Small intestine (tissue), 7 donors: ENCODE measurements around the gene XPR1. TPM values are rescaled to one million over a fixed set of nuclear protein-coding genes. Genes with fewer than 3 reads are reported as not detected.

Experiments used
- DNase-seq, 2 donors: peaks; one replicate each; pipeline versions ENCODE4 v3.0.0 to v3.0.0-alpha.2; 2013
- FAIRE-seq: peaks from 2 replicates; lab custom pipeline; 2012; peaks lifted over from hg19 to GRCh38; lab: Jason Lieb, UNC
- H3K27ac ChIP-seq, 3 donors: one replicate each; pipeline ENCODE4 v1.5.1; 2013; ENCODE audit warnings: low read length in 2 of 3, mild to moderate bottlenecking in 2 of 3, control low read depth in 1 of 3, inconsistent platforms in 1 of 3, low read depth in 1 of 3, moderate library complexity in 1 of 3
- H3K27me3 ChIP-seq, 3 donors: one replicate each; pipeline ENCODE4 v1.6.1; 2013; ENCODE audit warnings: low read length in 3 of 3, inconsistent platforms in 1 of 3; ENCODE audit not compliant: control insufficient read depth in 3 of 3, insufficient read depth in 3 of 3
- H3K36me3 ChIP-seq, 3 donors: one replicate each; pipeline ENCODE4 v1.6.1; 2013; ENCODE audit warnings: low read length in 3 of 3, inconsistent platforms in 1 of 3, low read depth in 1 of 3, mild to moderate bottlenecking in 1 of 3, moderate library complexity in 1 of 3; ENCODE audit not compliant: control insufficient read depth in 3 of 3, insufficient read depth in 2 of 3
- H3K4me1 ChIP-seq, 3 donors: one replicate each; pipeline ENCODE4 v1.6.1; 2013; ENCODE audit warnings: low read length in 2 of 3, inconsistent platforms in 1 of 3, low read depth in 1 of 3, mild to moderate bottlenecking in 1 of 3, moderate library complexity in 1 of 3; ENCODE audit not compliant: control insufficient read depth in 3 of 3, insufficient read depth in 2 of 3
- H3K4me3 ChIP-seq, 3 donors: one replicate each; pipeline ENCODE4 v1.5.1; 2013; ENCODE audit warnings: low read length in 3 of 3, control low read depth in 1 of 3, inconsistent platforms in 1 of 3, low read depth in 1 of 3, mild to moderate bottlenecking in 1 of 3, moderate library complexity in 1 of 3
- H3K9me3 ChIP-seq, 2 donors: one replicate each; pipeline ENCODE4 v1.6.1; 2013; ENCODE audit warnings: low read depth in 1 of 2, low read length in 1 of 2; ENCODE audit not compliant: control insufficient read depth in 2 of 2, insufficient read depth in 1 of 2
- WGBS, 3 donors: extraction: QIAGEN DNeasy Blood & Tissue Kit; methylation state at CpG; one replicate each; pipeline ENCODE4 v1.1.7; 2013; 5-methylcytosine and 5-hydroxymethylcytosine counted together
- polyA plus RNA-seq, 4 donors: library from polyadenylated mRNA; stranded (reverse) in 3 of 4; unstranded in 1 of 4; fragments of 200-250 nt in 3 of 4; fragments of 120-200 nt in 1 of 4; gene quantifications; one replicate each; pipeline versions ENCODE4 v1.2.1 to v1.2.3, GENCODE V29; 2013
- donor health status: healthy with polysubstance abuse.
- donor health status: control.
- donor health status: control.
- donor health status: Bipolar disorder and iron deficiency.
- donor health status: healthy.

The XPR1 gene
- polyA plus RNA-seq, 4 donors, result 5.1 to 27.3 (median 8.5) TPM

DNA sequence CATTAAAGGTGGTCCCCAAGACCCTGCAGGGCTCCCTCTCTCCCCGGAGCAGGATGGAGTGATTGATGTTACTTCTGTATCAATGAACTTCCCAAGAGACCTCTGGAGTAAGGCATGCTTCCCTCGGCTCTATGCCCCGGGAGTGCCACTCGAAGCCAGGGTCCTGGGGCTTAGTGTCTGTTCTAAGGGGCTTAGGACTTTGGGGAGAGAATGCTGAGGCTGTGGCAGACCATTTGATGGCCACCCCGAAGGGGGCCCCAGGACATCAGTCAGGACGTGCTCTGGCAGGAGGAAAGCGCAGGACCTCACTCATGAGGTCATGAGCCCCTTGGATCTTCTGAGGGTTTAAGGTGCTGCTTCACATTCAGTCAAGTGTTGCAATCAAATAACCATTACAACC is 288.4 kb downstream of the XPR1 start:
- H3K27ac ChIP-seq, result no peak overlapping the region
- WGBS, 3 donors, result 84 to 91% (median 85%) methylated on average over 7 of the region's 7 CpGs
- peaks cover 0 to 10% (median 0%) of the 10 kb centered on the region in 3 donors for H3K36me3 ChIP-seq
- H3K4me3 ChIP-seq, result no peak overlapping the region
- H3K4me1 ChIP-seq, result peaks cover 0 to 7% (median 0%) of the 10 kb centered on the region in 3 donors
- H3K27me3 ChIP-seq, result peaks cover 0 to 6% (median 0%) of the 10 kb centered on the region in 3 donors
- H3K9me3 ChIP-seq, result no peaks in the 10 kb centered on the region
- DNase-seq, result no peak
- no peak for FAIRE-seq

DNA sequence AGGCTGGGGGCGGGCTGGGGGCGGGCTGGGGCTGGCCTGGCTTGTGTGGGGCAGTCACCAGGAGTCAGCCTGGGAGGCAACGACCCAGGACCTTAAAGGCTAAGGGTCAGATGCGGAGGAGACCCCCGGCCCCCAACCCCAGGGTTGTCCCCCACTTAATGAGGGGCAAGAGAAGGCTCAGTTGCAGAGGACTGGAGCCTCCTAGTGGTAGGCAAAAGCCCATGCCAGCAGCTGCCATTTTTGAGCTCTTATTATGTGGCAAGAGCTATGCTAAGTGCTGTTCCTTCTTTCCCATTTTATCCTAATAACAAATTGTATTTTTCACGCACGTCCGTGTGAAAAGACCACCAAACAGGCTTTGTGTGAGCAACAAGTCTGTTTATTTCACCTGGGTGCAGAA is 288.9 kb downstream of the XPR1 start:
- peaks cover 0 to 10% (median 0%) of the 10 kb centered on the region in 3 donors for H3K36me3 ChIP-seq
- no peak for FAIRE-seq

DNA sequence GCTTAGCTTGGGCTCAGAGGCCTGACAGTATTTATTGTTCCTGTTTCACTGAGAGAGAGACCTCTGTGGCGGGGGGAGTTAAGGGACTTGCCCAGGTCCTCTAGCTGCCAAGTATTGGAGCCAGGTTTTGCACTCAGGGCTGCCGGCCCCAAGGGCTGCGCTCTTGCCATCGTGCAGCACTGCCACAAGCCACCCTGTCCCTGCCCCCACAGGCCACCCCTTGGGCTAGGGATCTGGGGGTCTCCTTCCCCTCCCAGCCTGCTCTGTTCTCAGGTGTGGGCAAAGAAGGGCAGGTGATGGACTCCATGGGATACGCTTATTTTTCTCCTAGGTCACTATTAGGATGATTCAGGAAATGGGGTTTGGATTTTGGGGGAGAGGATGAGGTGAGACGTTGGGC is 289.6 kb downstream of the XPR1 start:
- FAIRE-seq, result no peak
- Histone ChIP-seq H3K4me3 (no peak overlapping the region), H3K4me1 (peaks cover 0 to 18% (median 4%) of the 10 kb centered on the region in 3 donors), H3K27me3 (peaks cover 0 to 5% (median 0%) of the 10 kb centered on the region in 3 donors), H3K9me3 (no peaks in the 10 kb centered on the region), H3K36me3 (peaks cover 0 to 5% (median 0%) of the 10 kb centered on the region in 3 donors), H3K27ac (no peak overlapping the region)
- WGBS, 3 donors, result 90 to 92% (median 91%) methylated on average over 6 of the region's 6 CpGs
- no peak for DNase-seq

More for the DNA sequence above, 288.9 kb downstream of the XPR1 start:
- Histone ChIP-seq H3K4me3 (no peak overlapping the region), H3K9me3 (no peaks in the 10 kb centered on the region), H3K4me1 (peaks cover 0 to 12% (median under 1%) of the 10 kb centered on the region in 3 donors), H3K27me3 (peaks cover 0 to 6% (median 0%) of the 10 kb centered on the region in 3 donors), H3K27ac (no peak overlapping the region)
- 84 to 91% (median 90%) methylated on average over 7 to 8 of the region's 8 CpGs for WGBS, 3 donors
- no peak for DNase-seq

DNA sequence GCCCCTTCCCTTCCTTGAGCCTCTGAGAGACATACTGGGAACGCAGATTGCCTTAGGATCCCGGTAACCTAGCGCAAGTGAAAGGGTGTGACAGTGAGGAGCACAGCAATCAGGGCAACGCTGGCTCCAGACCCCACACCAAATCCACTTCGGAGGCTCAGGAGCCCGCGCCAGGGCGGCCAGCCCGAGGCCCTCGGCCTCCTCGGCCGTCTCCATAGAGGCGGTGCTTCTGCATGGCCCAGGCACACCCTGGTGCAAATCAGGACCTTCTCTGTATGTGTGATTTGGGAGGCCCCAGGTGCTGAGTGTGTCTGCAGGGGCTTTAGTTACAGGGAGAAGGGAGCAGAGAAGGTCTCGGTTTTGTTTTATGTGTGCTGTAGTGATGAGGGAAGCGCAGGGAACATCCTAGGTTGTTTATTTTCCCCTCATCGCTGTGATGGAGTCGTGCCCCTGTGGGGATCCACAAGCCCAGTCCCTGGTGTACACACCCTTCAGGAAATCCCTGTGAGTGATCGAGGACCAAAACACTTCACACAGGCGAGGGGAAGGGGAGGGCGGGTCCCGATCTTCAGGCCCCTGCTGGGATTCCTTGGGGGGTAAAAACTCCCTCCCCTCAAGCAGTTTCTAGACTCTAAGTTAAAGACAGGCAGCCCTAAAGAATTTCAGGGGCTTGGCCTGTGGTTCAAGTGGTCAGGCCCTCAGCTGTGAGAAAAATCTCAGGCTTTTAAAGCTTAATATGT is 290.2 kb downstream of the XPR1 start:
- H3K27ac ChIP-seq, result no peak overlapping the region
- H3K9me3 ChIP-seq, result no peaks in the 10 kb centered on the region
- whole genome bisulfite sequencing, 3 donors, result 79 to 90% (median 82%) methylated on average over 21 of the region's 21 CpGs
- peaks cover 0 to 25% (median 4%) of the 10 kb centered on the region in 3 donors for H3K4me1 ChIP-seq
- peaks cover 0 to 2% (median 0%) of the 10 kb centered on the region in 3 donors for H3K36me3 ChIP-seq
- peaks cover 0 to 3% (median 0%) of the 10 kb centered on the region in 3 donors for H3K27me3 ChIP-seq
- no peak for DNase-seq
- H3K4me3 ChIP-seq, result no peak overlapping the region
- FAIRE-seq, result no peak

DNA sequence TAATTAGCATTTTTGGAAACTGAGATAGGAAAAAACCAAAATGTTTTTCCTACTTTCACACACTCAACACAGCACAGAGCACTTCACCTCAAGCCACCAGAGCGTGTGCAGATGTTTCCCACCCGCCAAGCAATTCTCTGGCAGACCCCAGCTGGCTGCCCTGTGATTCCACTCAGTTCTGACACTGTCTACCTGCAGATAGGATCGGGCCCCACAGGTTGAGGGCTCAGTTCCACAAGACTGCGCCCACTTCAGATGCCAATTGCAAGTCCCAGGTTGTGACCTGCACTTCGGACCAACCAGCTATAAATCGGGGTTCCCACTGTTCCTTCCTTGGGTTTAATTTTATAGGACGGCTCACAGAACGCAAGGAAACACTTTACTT is 290.8 kb downstream of the XPR1 start:
- no peak overlapping the region for H3K4me3 ChIP-seq
- H3K4me1 ChIP-seq, result peaks cover 0 to 28% (median 4%) of the 10 kb centered on the region in 3 donors
- H3K9me3 ChIP-seq, result no peaks in the 10 kb centered on the region
- 80 to 82% (median 82%) methylated on average over 8 of the region's 8 CpGs for WGBS, 3 donors
- DNase-seq, result no peak
- FAIRE-seq, result no peak
- no peak overlapping the region for H3K27ac ChIP-seq
- peaks cover 0 to 2% (median 0%) of the 10 kb centered on the region in 3 donors for H3K36me3 ChIP-seq
- H3K27me3 ChIP-seq, result no peaks in the 10 kb centered on the region

DNA sequence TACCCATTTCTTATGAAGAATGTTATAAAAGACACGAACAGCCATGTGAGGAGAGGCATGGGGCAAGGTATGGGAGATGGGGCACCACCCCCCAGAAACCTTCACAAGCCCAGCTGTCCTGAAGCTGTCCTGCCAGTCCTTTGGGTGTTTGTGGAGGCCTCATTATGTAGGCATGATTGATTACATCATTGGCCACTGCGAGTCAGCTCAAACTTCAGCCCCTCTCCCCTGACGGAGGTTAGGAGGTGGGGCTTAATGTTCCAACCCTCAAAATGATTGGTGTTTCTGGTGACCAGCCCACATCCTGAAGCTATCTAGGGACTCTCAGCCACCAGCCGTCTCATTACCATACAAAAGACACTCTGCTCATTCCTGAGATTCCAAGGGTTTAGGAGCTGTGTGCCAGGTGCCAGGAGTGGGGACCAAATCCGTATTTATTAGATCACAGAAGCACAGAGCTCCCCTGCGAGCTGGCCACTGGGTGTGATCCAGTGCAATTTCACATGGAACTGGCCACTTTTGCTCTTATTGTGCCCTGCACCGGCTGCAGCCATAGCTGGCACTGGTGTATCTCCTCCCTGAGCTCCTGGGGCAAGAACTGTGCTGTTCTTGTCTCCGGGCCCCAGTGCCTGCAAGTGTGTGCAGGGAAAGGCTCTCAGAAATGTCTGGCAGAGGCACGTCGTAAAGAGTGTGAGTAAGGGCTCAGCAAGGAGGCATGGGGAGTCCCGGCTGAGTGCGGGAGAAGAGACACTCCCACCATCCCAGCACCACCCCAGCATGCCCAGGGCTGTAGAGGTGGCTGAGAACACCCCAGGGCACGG is 291.4 kb downstream of the XPR1 start:
- Histone ChIP-seq H3K4me1 (peaks cover 0 to 28% (median 4%) of the 10 kb centered on the region in 3 donors), H3K36me3 (peaks cover 0 to 2% (median 0%) of the 10 kb centered on the region in 3 donors), H3K9me3 (no peaks in the 10 kb centered on the region), H3K27me3 (no peaks in the 10 kb centered on the region), H3K27ac (no peak overlapping the region), H3K4me3 (no peak overlapping the region)
- no peak for FAIRE-seq
- peak in 1 of 2 donors; percentile 34 for DNase-seq
- WGBS, 3 donors, result 51 to 67% (median 59%) methylated on average over 13 of the region's 13 CpGs

DNA sequence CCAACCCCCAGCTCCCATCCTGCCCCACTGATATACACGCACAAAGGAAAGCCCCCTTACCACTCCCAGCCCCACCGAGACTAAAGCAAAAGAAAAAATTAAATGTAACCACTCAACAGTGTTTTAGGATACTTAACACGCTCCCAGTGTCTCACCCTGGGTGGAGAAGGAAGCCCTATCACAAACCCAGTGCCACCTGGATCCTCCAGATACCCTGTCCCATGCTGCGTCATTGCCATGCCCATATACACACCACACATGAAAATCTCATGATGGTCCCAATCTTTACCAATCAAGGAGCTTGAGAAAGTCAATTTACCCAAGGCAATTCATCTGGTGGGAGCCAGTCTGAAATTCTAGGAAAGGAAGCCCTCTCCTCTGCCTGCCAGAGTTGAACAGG is 292.1 kb downstream of the XPR1 start:
- no peak for DNase-seq

DNA sequence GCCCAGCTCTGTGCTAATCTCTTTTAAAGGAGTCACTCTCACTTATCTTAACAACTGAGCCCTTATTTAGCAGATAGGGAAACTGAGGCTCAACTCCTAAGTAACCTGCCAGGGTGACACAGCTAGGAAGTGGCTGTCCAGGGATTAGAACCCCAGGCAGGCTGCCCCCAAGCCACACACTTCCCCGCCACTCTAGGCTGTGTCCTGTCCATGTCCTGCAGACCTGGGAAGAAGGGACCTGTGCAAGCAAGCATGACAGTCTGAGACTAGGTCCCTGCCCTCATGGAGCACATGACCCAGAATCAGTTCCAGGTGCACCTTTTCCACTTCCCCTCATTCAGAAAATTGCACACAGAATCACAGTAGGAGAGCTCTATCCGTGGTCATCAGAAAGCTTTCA is 293.1 kb downstream of the XPR1 start:
- Histone ChIP-seq H3K4me1 (peaks cover 0 to 28% (median 4%) of the 10 kb centered on the region in 3 donors), H3K27me3 (no peaks in the 10 kb centered on the region), H3K36me3 (peaks cover 0 to 4% (median 0%) of the 10 kb centered on the region in 3 donors), H3K9me3 (no peaks in the 10 kb centered on the region), H3K4me3 (no peak overlapping the region), H3K27ac (no peak overlapping the region)
- 86 to 93% (median 89%) methylated on average over 2 of the region's 2 CpGs for WGBS, 3 donors
- DNase-seq (no peak), FAIRE-seq (no peak)

More for the DNA sequence above, 292.1 kb downstream of the XPR1 start:
- Histone ChIP-seq H3K27ac (no peak overlapping the region), H3K27me3 (no peaks in the 10 kb centered on the region), H3K36me3 (peaks cover 0 to 2% (median 0%) of the 10 kb centered on the region in 3 donors), H3K4me1 (peaks cover 0 to 28% (median 4%) of the 10 kb centered on the region in 3 donors), H3K9me3 (no peaks in the 10 kb centered on the region), H3K4me3 (no peak overlapping the region)
- WGBS, 3 donors, result 69 to 79% (median 77%) methylated on average over 4 of the region's 4 CpGs
- FAIRE-seq, result no peak
